Nephron progenitor cell (in vitro differentiated cells): ENCODE results near the gene SLC16A8.

Experiments
- DNase-seq: peaks from one replicate; pipeline ENCODE4 v3.0.0; 2021
- H3K27ac Mint-ChIP-seq: 2 replicates; pipeline ENCODE4 v1.8.0; 2021; ENCODE audit warnings: mild to moderate bottlenecking, moderate library complexity, mixed read lengths
- H3K27me3 Mint-ChIP-seq: 2 replicates; pipeline ENCODE4 v1.8.0; 2021; ENCODE audit warnings: mild to moderate bottlenecking, low read depth, mixed read lengths; ENCODE audit not compliant: poor library complexity
- H3K36me3 Mint-ChIP-seq: 2 replicates; pipeline ENCODE4 v1.8.0; 2021; ENCODE audit warnings: low read depth, mixed read lengths
- H3K4me1 Mint-ChIP-seq: 2 replicates; pipeline ENCODE4 v1.8.0; 2021; ENCODE audit warnings: mixed read lengths
- H3K4me3 Mint-ChIP-seq: 2 replicates; pipeline ENCODE4 v1.8.0; 2021; ENCODE audit warnings: mild to moderate bottlenecking, moderate library complexity, mixed read lengths
- H3K9me3 Mint-ChIP-seq: 2 replicates; pipeline ENCODE4 v1.8.0; 2021; ENCODE audit warnings: mild to moderate bottlenecking, moderate library complexity, mixed read lengths
- TF ChIP-seq, protein P1 (sequence below): fragments of 200-600 bp; sonication (generic); IDR thresholded peaks from 2 replicates; pipeline ENCODE4 v1.5.0; 2021; ENCODE audit warnings: antibody characterized with exemption

Gene SLC16A8

DNA sequence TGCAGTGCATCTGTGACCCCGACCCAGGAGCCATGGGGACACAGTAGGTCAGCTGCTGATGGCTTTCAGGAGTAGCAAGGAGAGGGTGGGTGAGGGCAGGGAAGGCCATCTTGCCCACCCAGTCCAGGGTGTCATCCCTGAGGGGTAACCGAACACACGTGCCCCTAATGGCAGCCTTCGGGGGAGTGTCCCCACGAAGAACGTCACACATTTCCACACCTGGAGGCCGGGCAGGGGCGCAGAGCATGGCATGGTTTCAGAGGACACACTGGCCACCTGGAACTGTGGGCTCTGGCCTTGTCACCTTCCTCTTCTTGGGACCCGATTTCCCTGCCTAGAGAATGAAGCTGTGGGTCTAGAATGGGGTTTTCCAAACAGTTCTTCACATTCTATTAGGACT, 45.9 kb upstream of the SLC16A8 start:
- no peak overlapping the region for H3K27ac Mint-ChIP-seq
- H3K9me3 Mint-ChIP-seq = no peaks in the 10 kb centered on the region
- H3K4me1 Mint-ChIP-seq = peaks cover 13% of the 10 kb centered on the region
- TF ChIP-seq, protein P1, sequence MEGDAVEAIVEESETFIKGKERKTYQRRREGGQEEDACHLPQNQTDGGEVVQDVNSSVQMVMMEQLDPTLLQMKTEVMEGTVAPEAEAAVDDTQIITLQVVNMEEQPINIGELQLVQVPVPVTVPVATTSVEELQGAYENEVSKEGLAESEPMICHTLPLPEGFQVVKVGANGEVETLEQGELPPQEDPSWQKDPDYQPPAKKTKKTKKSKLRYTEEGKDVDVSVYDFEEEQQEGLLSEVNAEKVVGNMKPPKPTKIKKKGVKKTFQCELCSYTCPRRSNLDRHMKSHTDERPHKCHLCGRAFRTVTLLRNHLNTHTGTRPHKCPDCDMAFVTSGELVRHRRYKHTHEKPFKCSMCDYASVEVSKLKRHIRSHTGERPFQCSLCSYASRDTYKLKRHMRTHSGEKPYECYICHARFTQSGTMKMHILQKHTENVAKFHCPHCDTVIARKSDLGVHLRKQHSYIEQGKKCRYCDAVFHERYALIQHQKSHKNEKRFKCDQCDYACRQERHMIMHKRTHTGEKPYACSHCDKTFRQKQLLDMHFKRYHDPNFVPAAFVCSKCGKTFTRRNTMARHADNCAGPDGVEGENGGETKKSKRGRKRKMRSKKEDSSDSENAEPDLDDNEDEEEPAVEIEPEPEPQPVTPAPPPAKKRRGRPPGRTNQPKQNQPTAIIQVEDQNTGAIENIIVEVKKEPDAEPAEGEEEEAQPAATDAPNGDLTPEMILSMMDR = no peak
- DNase-seq = no peak
- peaks cover 10% of the 10 kb centered on the region for H3K36me3 Mint-ChIP-seq
- no peaks in the 10 kb centered on the region for H3K27me3 Mint-ChIP-seq
- H3K4me3 Mint-ChIP-seq = no peak overlapping the region

DNA sequence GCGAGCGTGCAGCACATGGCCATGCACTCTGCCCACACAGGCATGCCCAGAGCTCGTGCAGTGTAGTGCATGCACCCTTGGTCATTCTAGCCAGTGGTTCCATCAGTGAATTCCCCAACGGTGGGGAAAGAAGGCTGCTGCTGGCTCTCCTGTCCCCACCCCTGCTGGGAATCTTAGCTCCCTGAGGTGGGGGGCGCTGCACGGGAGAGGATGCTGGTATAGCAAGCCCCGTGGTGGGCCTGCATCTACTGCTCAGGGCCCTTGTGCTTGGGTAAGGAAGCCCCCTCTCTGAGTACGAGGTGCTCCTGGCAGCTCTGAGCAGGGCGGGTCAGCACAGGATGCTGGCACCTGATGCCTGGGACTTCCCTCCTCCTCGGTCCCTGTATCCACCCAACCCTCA, 45.0 kb upstream of the SLC16A8 start:
- Mint-ChIP-seq H3K27ac (no peak overlapping the region), H3K4me3 (no peak overlapping the region), H3K9me3 (no peaks in the 10 kb centered on the region), H3K4me1 (peaks cover 18% of the 10 kb centered on the region), H3K27me3 (no peaks in the 10 kb centered on the region), H3K36me3 (peaks cover 5% of the 10 kb centered on the region)
- DNase-seq = no peak
- TF ChIP-seq, protein P1 = no peak

DNA sequence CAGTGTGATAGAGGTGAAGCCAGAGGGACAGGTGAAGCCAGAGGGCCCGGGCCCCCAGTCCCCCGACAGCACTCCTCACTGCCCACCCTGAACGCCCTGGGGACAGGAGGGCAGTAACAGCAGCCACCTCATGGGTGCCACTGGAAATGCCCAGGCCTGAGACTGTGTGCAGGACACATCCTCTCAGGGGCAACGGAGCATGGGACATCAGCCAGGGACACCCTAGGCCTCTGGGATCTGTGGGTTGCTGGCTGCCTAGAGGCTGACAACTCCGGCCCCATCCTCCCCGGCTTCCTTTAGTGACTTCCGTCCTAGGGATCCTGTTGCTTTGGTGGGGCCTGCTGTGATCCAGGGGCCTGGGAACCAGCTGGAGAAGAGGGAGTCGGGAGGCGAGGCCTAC, 43.9 kb upstream of the SLC16A8 start:
- TF ChIP-seq, protein P1 = no peak
- Mint-ChIP-seq H3K9me3 (no peaks in the 10 kb centered on the region), H3K4me3 (no peak overlapping the region), H3K36me3 (no peaks in the 10 kb centered on the region), H3K4me1 (peaks cover 18% of the 10 kb centered on the region), H3K27ac (no peak overlapping the region), H3K27me3 (no peaks in the 10 kb centered on the region)
- DNase-seq = no peak

DNA sequence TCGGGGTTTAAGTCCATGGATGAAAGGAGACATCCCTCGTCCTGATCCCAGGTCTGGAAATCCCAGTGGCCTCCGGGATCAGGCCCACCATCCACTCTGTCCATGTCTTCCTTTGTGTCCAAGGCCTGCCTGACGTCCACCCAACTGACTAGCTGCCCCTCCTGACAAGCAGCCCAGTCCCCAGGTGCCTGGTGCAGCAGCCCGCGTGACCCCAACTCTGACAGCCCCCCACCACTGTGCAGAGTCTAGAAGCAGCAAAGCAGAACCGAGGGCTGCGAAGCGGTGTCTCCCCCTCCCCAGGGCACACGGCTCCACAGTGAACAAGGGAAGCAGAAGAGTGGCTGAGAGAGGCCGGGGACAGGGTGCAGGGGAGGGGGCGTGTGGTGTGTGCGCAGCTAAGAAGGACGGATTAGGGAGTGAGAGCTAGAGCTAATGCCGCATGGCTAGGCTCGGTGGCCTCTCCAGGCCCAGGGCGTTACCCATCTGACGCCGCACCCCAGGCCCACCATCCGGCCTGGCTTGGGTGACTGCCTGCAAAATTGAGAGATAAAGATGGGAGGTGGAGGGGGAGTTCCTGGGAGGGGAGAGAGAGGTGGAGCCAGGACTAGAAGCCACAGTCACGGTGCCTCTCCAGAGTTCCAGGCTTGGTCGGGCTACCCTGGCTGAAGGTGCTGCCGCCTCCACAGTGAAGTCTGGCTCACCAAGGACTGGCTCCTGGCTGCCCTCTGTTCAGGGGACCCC, 43.1 kb upstream of the SLC16A8 start:
- H3K36me3 Mint-ChIP-seq = no peaks in the 10 kb centered on the region
- H3K4me1 Mint-ChIP-seq = peaks cover 18% of the 10 kb centered on the region
- H3K9me3 Mint-ChIP-seq = no peaks in the 10 kb centered on the region
- TF ChIP-seq, protein P1 = no peak
- no peaks in the 10 kb centered on the region for H3K27me3 Mint-ChIP-seq
- H3K27ac Mint-ChIP-seq = peak overlapping the region; percentile 93
- DNase-seq = no peak
- H3K4me3 Mint-ChIP-seq = no peak overlapping the region

DNA sequence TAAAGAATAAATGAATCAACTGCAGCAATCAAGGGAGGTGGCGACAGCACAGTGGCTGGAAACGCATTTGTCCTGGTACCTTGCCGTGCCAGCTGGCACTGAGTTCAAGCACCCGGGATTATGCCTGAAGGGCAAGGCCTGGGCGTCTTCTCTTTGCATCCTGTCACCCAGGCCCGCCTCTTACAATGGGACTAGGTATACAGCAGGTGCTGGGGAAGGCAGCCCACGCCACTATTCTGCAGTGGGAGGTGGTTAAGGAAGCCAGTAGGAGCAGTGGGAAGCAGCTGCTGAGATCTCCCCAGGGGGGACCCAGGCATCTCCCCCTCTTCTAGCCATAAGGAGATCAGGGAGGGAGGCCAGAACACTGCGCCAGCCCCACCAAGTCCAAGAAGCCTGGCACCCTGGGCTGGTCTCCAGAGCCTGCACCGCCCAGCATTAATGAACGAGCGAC, 41.8 kb upstream of the SLC16A8 start:
- no peaks in the 10 kb centered on the region for H3K27me3 Mint-ChIP-seq
- H3K9me3 Mint-ChIP-seq = no peaks in the 10 kb centered on the region
- DNase-seq = no peak
- no peak overlapping the region for H3K27ac Mint-ChIP-seq
- no peaks in the 10 kb centered on the region for H3K36me3 Mint-ChIP-seq
- no peak overlapping the region for H3K4me3 Mint-ChIP-seq
- H3K4me1 Mint-ChIP-seq = peaks cover 18% of the 10 kb centered on the region
- TF ChIP-seq, protein P1 = no peak

DNA sequence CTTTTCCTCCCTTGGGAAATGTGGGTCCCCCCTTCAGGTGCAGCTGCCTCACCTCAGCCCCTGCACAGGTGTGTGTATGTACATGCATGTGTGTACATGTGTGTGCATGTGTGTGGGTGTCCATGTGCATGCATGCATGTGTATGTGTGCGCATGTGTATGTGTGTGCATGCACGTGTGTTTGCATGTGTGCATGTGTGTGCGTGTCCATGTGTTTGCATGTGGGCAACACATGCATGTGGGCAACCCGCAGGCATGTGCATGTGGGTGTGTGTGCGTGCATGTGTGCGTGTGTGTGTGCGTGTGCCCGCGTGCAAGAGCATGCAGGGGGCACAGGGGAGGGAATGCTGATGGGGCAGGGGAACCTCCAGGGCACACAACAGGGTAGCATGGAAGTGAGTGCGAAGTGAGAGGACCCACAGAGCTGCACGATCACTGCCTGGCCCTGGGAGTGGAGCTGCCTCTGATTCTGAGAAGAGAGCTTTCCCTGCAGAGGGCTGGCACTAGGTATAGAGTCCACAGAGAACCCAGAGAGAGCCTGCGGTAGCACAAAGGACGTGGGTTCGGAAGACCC, 41.1 kb upstream of the SLC16A8 start:
- peaks cover 18% of the 10 kb centered on the region for H3K4me1 Mint-ChIP-seq
- H3K9me3 Mint-ChIP-seq = no peaks in the 10 kb centered on the region
- no peak overlapping the region for H3K4me3 Mint-ChIP-seq
- no peaks in the 10 kb centered on the region for H3K36me3 Mint-ChIP-seq
- no peak overlapping the region for H3K27ac Mint-ChIP-seq
- H3K27me3 Mint-ChIP-seq = no peaks in the 10 kb centered on the region
- DNase-seq = no peak
- TF ChIP-seq, protein P1 = no peak
